Caco-2 (cell line): Measurements from ENCODE around the gene MIA3. TPM values are rescaled to one million over a fixed set of nuclear protein-coding genes. Genes with fewer than 3 reads are reported as not detected.

ENCODE experiments used
- BruUV-seq: library from RNA; stranded (reverse); fragments of 400-500 nt; replicated peaks from 2 replicates; lab custom pipeline; 2021; lab: Mats Ljungman, UMichigan
- CTCF ChIA-PET: fragments of 300-600 bp; sonication (Branson Sonifier 250); formaldehyde crosslinking; loops from one replicate; lab custom pipeline; 2022; ENCODE audit warnings: antibody characterized with exemption; lab: Charles Lee
- POLR2A ChIA-PET: fragments of 300-600 bp; sonication (Branson Sonifier 250); formaldehyde crosslinking; loops from one replicate; lab custom pipeline; 2022; ENCODE audit warnings: antibody characterized with exemption; lab: Charles Lee
- DNase-seq, 2 experiments: peaks; one replicate each; pipeline versions ENCODE4 v3.0.0 to v3.0.0-alpha.2; 2020 to 2022
- H3K27me3 ChIP-seq: replicated peaks from 2 replicates; pipeline ENCODE4 v1.6.0; 2011; ENCODE audit warnings: low read length; ENCODE audit not compliant: control insufficient read depth, insufficient read depth
- H3K36me3 ChIP-seq: 2 replicates; pipeline ENCODE4 v1.5.1; 2011; ENCODE audit warnings: low read length; ENCODE audit not compliant: control insufficient read depth, insufficient read depth
- H3K4me1 ChIP-seq: fragments of 250-450 bp; sonication (Bioruptor Pico); 2 replicates; pipeline ENCODE4 v1.5.1; 2020; ENCODE audit warnings: mild to moderate bottlenecking
- H3K4me3 ChIP-seq: 2 replicates; pipeline ENCODE4 v1.5.1; 2011; ENCODE audit warnings: low read depth, mild to moderate bottlenecking, control low read depth, low read length
- H3K9me3 ChIP-seq: fragments of 250-450 bp; sonication (Bioruptor Pico); 2 replicates; pipeline ENCODE4 v1.5.1; 2020; ENCODE audit warnings: mild to moderate bottlenecking, moderate library complexity
- H3K27ac Mint-ChIP-seq: one replicate; pipeline ENCODE4 v1.8.0; 2022; ENCODE audit warnings: mixed read lengths; ENCODE audit not compliant: unreplicated experiment
- H3K27me3 Mint-ChIP-seq: one replicate; pipeline ENCODE4 v1.8.0; 2022; ENCODE audit warnings: mixed read lengths; ENCODE audit not compliant: insufficient read depth, unreplicated experiment
- H3K36me3 Mint-ChIP-seq: one replicate; pipeline ENCODE4 v1.8.0; 2022; ENCODE audit warnings: mild to moderate bottlenecking, mixed read lengths; ENCODE audit not compliant: insufficient read depth, unreplicated experiment
- H3K4me1 Mint-ChIP-seq: one replicate; pipeline ENCODE4 v1.8.0; 2022; ENCODE audit warnings: low read depth, mixed read lengths; ENCODE audit not compliant: unreplicated experiment
- H3K4me3 Mint-ChIP-seq: one replicate; pipeline ENCODE4 v1.8.0; 2022; ENCODE audit warnings: mild to moderate bottlenecking, moderate library complexity, mixed read lengths; ENCODE audit not compliant: unreplicated experiment
- H3K9me3 Mint-ChIP-seq: one replicate; pipeline ENCODE4 v1.8.0; 2022; ENCODE audit warnings: mixed read lengths; ENCODE audit not compliant: unreplicated experiment
- CTCF ChIP-seq, 2 experiments: fragments of 200-600 bp in 1 of 2; IDR thresholded peaks; 1 replicate in 1 of 2; 2 replicates in 1 of 2; pipeline versions ENCODE4 v1.5.1 to v1.8.0; 2011 to 2022; ENCODE audit warnings: antibody characterized with exemption in 1 of 2, control low read depth in 1 of 2, inconsistent platforms in 1 of 2, low read depth in 1 of 2, low read length in 1 of 2, mild to moderate bottlenecking in 1 of 2, moderate library complexity in 1 of 2; ENCODE audit not compliant: insufficient read depth in 1 of 2, severe bottlenecking in 1 of 2, unreplicated experiment in 1 of 2
- intact Hi-C: fragments of 100-400 bp; cut with micrococcal nuclease; formaldehyde crosslinking; loops from one replicate; pipeline ENCODE4 v1.10.0; 2022; ENCODE audit not compliant: unreplicated experiment
- total RNA-seq: library from RNA; stranded (reverse); gene quantifications from 2 replicates; pipeline ENCODE4 v1.2.3, GENCODE V29; 2022

The MIA3 gene
- total RNA-seq, 1 experiment from 2014 or later, result 56.0 TPM

DNA sequence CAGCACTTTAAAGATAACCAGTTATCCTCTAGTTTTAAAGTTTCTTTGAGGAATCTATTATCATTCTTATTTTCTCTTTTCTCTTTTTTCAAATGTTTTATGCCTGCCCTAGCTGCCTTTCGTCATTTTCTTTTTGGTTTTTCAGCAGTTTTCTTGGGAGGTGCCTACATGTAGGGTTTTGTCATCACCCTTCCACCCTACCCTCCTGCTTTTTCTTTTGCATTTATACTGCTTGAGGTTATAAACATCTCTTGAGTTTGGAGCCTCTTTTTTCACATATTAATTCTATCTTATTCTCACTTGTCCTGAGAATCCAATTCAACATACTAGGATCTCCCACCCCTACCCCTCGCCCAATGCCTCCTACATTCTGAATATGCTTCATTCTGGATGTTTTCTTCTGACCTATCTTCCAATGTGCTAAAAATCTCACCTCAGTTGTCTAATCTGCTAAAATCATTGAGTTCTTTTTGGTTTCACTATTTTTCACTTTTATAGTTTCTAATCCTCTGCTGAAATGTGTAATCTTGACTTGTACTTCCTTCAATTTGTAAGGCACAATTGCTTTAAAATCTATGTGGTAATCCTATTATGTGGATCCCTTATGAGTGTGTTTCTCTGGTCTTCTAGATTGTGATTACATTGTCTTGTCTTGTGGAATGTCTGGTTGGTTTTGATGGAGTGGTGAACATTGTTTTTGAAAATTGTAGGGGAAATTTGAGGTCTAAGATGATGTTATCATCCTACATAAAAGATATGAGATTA lies 38.7 kb downstream of the MIA3 start:
- no peak for DNase-seq
- Mint-ChIP-seq H3K9me3 (no peaks in the 10 kb centered on the region), H3K27me3 (no peaks in the 10 kb centered on the region), H3K36me3 (peaks cover 79% of the 10 kb centered on the region), H3K4me3 (no peak overlapping the region), H3K4me1 (no peaks in the 10 kb centered on the region), H3K27ac (no peak overlapping the region)
- ChIA-PET CTCF (no interaction called here), POLR2A (no interaction called here)
- no peak overlapping the region for H3K4me3 ChIP-seq
- intact Hi-C loops, result no loop called here
- no peaks in the 10 kb centered on the region for H3K27me3 ChIP-seq
- H3K4me1 ChIP-seq, result no peaks in the 10 kb centered on the region
- no peaks in the 10 kb centered on the region for H3K9me3 ChIP-seq
- TF ChIP-seq CTCF (IDR thresholded peaks at IDR 0.05; ENCODE audit: insufficient read depth in 1 of 2, low read depth in 1 of 2, low read length in 1 of 2, severe bottlenecking in 1 of 2, unreplicated experiment in 1 of 2), result no peak
- H3K36me3 ChIP-seq, result no peaks in the 10 kb centered on the region; the same call in 1 of the 2 replicates
- no TSS peak for BruUV-seq

GRCh38 chr1:222657899-222658298 lies 40.0 kb downstream of the MIA3 start:
- intact Hi-C loops, result no loop called here
- Mint-ChIP-seq H3K36me3 (peaks cover 80% of the 10 kb centered on the region), H3K9me3 (no peaks in the 10 kb centered on the region), H3K4me3 (no peak overlapping the region), H3K27ac (peak overlapping the region; percentile 26), H3K4me1 (no peaks in the 10 kb centered on the region), H3K27me3 (no peaks in the 10 kb centered on the region)
- ChIA-PET POLR2A (no interaction called here), CTCF (no interaction called here)
- Histone ChIP-seq H3K36me3 (no peaks in the 10 kb centered on the region; the same call in 1 of the 2 replicates), H3K4me3 (no peak overlapping the region), H3K4me1 (no peaks in the 10 kb centered on the region), H3K27me3 (no peaks in the 10 kb centered on the region), H3K9me3 (no peaks in the 10 kb centered on the region)
- no TSS peak for BruUV-seq
- no peak for TF ChIP-seq CTCF (IDR thresholded peaks at IDR 0.05; ENCODE audit: insufficient read depth in 1 of 2, low read depth in 1 of 2, low read length in 1 of 2, severe bottlenecking in 1 of 2, unreplicated experiment in 1 of 2)
- no peak for DNase-seq

DNA sequence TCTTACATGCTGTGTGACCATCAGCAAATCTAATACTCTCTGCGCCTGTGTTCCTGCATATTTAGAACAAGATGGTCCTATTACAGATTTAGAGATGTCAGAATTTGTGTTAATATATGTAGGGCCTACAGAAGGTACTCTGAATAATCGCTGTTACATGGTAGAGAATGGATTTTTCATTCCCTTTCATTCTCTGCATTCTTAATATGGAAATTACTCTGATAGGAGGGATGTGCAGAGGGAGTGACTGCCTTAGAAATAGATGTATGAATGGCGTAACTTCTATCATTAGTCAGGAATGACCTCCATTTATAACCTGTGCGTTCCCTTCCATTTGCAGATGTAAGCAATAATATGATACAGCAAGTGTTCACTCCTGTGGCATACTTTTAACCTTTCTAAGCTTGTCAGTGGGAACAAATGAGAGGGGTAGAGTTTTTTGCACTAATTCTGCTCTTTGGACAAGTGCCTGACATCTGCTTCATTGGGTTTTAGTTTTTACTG lies 45.6 kb downstream of the MIA3 start:
- Histone ChIP-seq H3K36me3 (no peaks in the 10 kb centered on the region), H3K9me3 (no peaks in the 10 kb centered on the region), H3K4me3 (no peak overlapping the region), H3K4me1 (no peaks in the 10 kb centered on the region), H3K27me3 (no peaks in the 10 kb centered on the region)
- BruUV-seq, result no TSS peak
- peaks cover 58% of the 10 kb centered on the region for H3K36me3 Mint-ChIP-seq
- H3K4me3 Mint-ChIP-seq, result no peak overlapping the region
- no peaks in the 10 kb centered on the region for H3K27me3 Mint-ChIP-seq
- H3K4me1 Mint-ChIP-seq, result no peaks in the 10 kb centered on the region
- POLR2A ChIA-PET, result no interaction called here
- no peak for DNase-seq
- no peak for TF ChIP-seq CTCF (IDR thresholded peaks at IDR 0.05; ENCODE audit: insufficient read depth in 1 of 2, low read depth in 1 of 2, low read length in 1 of 2, severe bottlenecking in 1 of 2, unreplicated experiment in 1 of 2)
- intact Hi-C loops, result no loop called here
- CTCF ChIA-PET, result no interaction called here
- H3K27ac Mint-ChIP-seq, result no peak overlapping the region
- no peaks in the 10 kb centered on the region for H3K9me3 Mint-ChIP-seq
